ENCODE data around the gene GSTA3. TPM values are rescaled to one million over a fixed set of nuclear protein-coding genes. Genes with fewer than 3 reads are reported as not detected.
"Not testable (repeated sequence)": the region's sequence is repeated elsewhere in the genome, so short reads cannot be mapped to it uniquely, and the experiment has no call there.

GSTA3 gene
- not detected for total RNA-seq

DNA sequence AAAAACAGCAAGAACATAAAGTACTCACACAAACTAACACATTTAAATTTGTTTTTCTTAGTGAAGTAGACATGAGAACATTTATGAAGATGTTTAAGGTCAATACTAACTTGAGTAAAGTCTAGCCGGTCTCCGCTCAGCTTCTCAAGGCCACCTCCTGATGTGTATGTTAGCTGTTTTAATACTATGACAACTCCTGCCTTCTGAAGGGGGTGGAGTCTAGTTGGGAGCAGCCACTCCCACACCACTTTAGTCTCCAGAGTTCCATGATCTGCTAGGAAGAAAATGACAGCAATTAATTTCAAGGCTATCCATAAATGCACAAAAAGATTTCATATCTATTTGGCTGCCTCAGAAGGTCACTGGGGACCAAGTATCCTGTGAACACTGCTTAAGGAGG is at the start of gene GSTA3:
TSS of gene GSTA3 (minus strand) at position 168 of the 400 bp plus-strand sequence. CDS start 3,864 bp downstream, outside the sequence.
- POLR2A ChIA-PET = no interaction called here
- Mint-ChIP-seq H3K27me3 (peaks cover 5% of the 10 kb centered on the region), H3K36me3 (ENCODE audit: low read depth) (no peaks in the 10 kb centered on the region), H3K4me1 (no peaks in the 10 kb centered on the region), H3K4me3 (no peak within 1 kb of the TSS), H3K27ac (no peak within 1 kb of the TSS), H3K9me3 (no peaks in the 10 kb centered on the region)
- CTCF ChIA-PET = no interaction called here
- no peak for DNase-seq

DNA sequence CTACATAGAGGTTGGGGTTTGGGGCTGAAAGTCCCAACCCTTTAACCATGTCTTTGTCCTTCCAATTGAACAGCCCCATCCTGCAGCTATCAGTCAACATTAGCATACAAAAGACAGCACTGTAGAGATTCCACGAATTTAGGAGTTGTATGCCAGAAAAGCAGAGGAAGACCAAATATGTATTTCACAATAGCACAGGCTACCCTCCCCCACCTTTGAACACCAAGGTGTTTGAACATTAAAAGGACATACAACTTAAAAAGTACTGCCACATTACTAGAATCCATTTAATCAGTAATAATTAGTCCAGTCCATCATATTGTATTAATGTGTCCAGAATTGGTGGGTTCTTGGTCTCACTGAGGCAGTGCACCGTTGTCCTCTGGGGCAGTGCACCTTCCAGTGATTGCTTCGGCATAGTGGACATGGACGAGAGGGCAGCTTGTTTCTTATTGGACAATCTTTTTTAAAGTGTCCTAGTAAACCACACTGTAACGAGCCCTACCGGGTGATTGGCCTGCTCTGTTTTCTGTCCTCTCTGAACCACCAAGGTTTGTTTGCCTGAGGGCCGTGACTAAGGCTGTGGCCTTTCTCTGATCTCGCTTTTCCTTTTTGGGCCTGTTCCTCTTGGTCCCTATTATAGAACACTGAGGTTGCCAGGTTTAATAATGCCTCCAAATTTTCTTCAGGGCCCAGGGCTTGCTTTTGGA is 49.2 kb upstream of the GSTA3 start:
- H3K4me3 Mint-ChIP-seq = no peak overlapping the region
- peaks cover 1% of the 10 kb centered on the region for H3K27me3 Mint-ChIP-seq
- no peaks in the 10 kb centered on the region for H3K4me1 Mint-ChIP-seq
- H3K27ac Mint-ChIP-seq = no peak overlapping the region
- ChIA-PET POLR2A (no interaction called here), CTCF (no interaction called here)
- H3K9me3 Mint-ChIP-seq = no peaks in the 10 kb centered on the region
- no peak for DNase-seq
- H3K36me3 Mint-ChIP-seq (ENCODE audit: low read depth) = no peaks in the 10 kb centered on the region

DNA sequence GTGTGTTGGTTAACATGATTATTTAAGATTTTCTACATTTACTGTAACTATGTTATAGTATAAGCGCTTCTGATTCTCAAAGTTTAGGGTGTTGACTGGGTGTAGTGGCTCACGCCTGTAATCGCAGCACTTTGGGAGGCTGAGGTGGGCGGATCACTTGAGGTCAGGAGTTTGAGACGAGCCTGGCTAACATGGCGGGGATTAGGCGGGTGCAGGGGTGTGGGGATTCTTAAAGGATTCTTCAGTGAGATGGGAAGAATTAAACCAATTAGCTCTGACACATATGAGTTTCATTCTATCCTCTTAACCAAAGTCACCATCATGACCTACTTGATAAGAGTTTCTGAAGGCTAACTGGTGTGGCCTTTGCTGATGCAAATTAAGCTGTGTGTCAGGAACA is 46.4 kb upstream of the GSTA3 start:
- H3K4me1 Mint-ChIP-seq = no peaks in the 10 kb centered on the region
- peaks cover 1% of the 10 kb centered on the region for H3K27me3 Mint-ChIP-seq
- no peak overlapping the region for H3K4me3 Mint-ChIP-seq
- no peaks in the 10 kb centered on the region for H3K36me3 Mint-ChIP-seq (ENCODE audit: low read depth)
- CTCF ChIA-PET = no interaction called here
- DNase-seq = no peak
- no peak overlapping the region for H3K27ac Mint-ChIP-seq
- no peaks in the 10 kb centered on the region for H3K9me3 Mint-ChIP-seq
- POLR2A ChIA-PET = no interaction called here

DNA sequence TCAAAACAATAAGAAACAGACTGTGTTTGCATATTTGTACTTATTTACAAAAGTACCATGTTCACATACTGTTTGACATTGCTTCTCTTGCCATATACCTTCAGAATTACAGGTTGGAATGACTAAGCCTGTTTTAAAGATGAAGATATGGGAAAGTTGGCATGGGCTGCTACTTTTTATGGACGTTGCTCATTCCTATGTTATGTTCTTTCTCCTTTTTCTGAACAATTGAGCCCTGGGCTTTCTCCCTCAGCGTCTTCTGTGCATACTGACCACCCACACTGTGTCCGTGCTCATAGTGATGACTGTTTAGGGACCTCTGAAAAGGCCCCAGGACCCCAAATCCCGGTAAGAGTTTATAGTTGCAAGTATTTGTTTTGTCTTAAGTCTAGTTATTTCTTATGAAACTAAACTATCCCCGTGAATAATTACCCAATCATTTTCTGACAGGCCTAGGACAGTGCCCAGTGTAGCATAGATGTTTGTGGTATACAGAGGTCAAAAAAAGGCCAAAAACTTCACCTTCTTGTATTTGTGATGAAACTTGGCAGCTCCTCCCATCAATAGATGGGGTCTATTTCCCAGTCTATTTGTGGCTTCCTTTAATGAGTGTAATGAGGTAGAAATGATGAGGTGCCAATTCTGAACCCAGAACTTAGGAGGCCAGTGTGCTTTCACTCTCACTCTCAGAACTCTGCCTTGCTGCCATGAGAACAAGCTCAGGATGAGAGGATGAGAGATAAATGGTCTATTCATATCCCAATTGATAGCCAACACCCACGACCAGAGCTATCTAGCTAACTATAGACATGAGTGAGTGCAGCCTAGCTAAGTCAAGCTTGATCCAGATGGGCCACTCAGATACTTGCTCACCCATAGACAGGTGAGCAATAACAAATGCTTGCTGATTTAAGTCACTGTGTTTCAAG is 44.7 kb upstream of the GSTA3 start:
- CTCF ChIA-PET = no interaction called here
- POLR2A ChIA-PET = interaction anchor here (1.2 kb wide), 1 partner anchor 41 kb away, joined by 5 read pairs; the partner anchor contains the start of gene GSTA4
- H3K36me3 Mint-ChIP-seq (ENCODE audit: low read depth) = no peaks in the 10 kb centered on the region

DNA sequence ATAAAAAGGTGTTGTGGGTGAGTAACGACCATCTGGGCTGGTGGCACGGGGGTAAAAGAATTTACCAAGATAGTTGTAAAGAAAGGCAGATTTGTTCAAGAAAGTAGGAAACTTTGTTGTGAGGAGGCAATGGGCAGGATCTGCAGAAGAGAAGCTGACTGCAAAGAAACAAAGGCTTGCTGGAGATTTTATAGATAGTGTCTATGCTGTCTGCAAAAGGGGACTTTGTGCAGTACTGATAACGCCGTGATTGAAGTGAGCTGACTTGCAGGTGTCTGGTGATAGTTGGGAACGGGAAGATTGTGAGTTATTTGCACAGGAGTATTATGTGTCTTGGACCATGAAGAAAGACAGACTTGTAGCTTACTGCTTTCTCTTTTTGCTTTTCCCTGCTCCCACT is 36.8 kb upstream of the GSTA3 start:
- H3K36me3 Mint-ChIP-seq (ENCODE audit: low read depth) = no peaks in the 10 kb centered on the region
- H3K27me3 Mint-ChIP-seq = peaks cover 30% of the 10 kb centered on the region
- POLR2A ChIA-PET = no interaction called here
- CTCF ChIA-PET = no interaction called here
- H3K27ac Mint-ChIP-seq = no peak overlapping the region
- no peaks in the 10 kb centered on the region for H3K4me1 Mint-ChIP-seq
- no peak for DNase-seq
- no peaks in the 10 kb centered on the region for H3K9me3 Mint-ChIP-seq
- H3K4me3 Mint-ChIP-seq = no peak overlapping the region

More for the DNA sequence above, 44.7 kb upstream of the GSTA3 start:
- H3K4me3 Mint-ChIP-seq = no peak overlapping the region
- peaks cover 11% of the 10 kb centered on the region for H3K27me3 Mint-ChIP-seq
- DNase-seq = no peak
- H3K9me3 Mint-ChIP-seq = no peaks in the 10 kb centered on the region
- H3K4me1 Mint-ChIP-seq = no peaks in the 10 kb centered on the region
- H3K27ac Mint-ChIP-seq = no peak overlapping the region

- ChIA-PET CTCF (interaction anchor here (0.7 kb wide), 1 partner anchor 31 kb away, joined by 3 read pairs; no protein-coding TSS in a partner anchor), POLR2A (interaction anchor here (0.5 kb wide), 1 partner anchor 906 kb away, joined by 3 read pairs; no protein-coding TSS in a partner anchor)
- not testable (repeated sequence) for H3K9me3 Mint-ChIP-seq; H3K4me1 Mint-ChIP-seq; H3K4me3 Mint-ChIP-seq; H3K27ac Mint-ChIP-seq; DNase-seq; H3K36me3 Mint-ChIP-seq (ENCODE audit: low read depth)
- H3K27me3 Mint-ChIP-seq = peaks cover 21% of the 10 kb centered on the region
Measured at GRCh38 chr6:52942821-52943220, 33.3 kb upstream of the GSTA3 start.

DNA sequence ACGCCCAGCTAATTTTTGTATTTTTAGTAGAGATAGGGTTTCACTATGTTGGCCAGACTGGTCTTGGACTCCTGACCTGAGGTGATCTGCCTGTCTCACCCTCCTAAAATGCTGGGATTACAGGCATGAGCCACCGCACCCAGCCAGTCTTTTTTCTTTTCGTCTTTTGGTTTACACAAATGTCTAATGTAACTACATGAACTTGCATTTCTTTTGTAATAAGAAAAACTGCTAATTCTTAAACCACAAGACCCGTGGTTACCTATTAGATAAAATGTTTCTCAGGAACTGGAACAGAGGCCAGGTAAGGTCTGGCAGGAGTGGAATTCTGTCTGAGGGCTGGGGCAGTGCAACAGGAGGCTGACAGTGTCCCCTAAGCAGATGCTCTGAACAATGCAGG is 32.7 kb upstream of the GSTA3 start:
- H3K4me1 Mint-ChIP-seq = no peaks in the 10 kb centered on the region
- DNase-seq = no peak
- ChIA-PET POLR2A (interaction anchor here (0.5 kb wide), 1 partner anchor 906 kb away, joined by 3 read pairs; no protein-coding TSS in a partner anchor), CTCF (interaction anchor here (0.7 kb wide), 1 partner anchor 31 kb away, joined by 3 read pairs; no protein-coding TSS in a partner anchor)
- H3K27me3 Mint-ChIP-seq = peaks cover 19% of the 10 kb centered on the region
- H3K4me3 Mint-ChIP-seq = no peak overlapping the region
- H3K9me3 Mint-ChIP-seq = no peaks in the 10 kb centered on the region
- no peaks in the 10 kb centered on the region for H3K36me3 Mint-ChIP-seq (ENCODE audit: low read depth)
- H3K27ac Mint-ChIP-seq = no peak overlapping the region

GRCh38 chr6:52937908-52938307 is 28.4 kb upstream of the GSTA3 start:
- Mint-ChIP-seq H3K36me3 (ENCODE audit: low read depth) (no peaks in the 10 kb centered on the region), H3K9me3 (no peaks in the 10 kb centered on the region), H3K4me1 (peaks cover 1% of the 10 kb centered on the region), H3K4me3 (no peak overlapping the region), H3K27me3 (peaks cover 7% of the 10 kb centered on the region), H3K27ac (no peak overlapping the region)
- ChIA-PET CTCF (no interaction called here), POLR2A (no interaction called here)
- DNase-seq = no peak

DNA sequence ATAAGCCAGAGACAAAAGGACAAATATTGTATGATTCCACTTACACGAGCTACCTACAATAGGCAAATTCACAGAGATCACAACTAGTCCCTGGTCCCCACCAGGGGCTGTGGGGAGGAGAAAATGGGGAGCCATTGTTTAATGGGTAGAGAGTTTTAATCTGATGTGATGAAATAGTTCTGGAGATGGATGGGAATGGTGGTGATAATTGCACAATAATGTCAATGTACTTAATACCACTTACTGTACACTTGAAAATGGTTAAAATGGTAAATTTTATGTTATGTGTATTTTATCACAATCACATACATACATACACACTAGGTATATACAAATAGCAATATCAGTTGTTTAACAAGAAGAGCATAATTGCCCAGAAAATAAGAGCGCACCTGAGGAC is 24.3 kb upstream of the GSTA3 start:
- no peak for DNase-seq
- H3K27me3 Mint-ChIP-seq = peaks cover 1% of the 10 kb centered on the region
- H3K4me1 Mint-ChIP-seq = peaks cover 1% of the 10 kb centered on the region
- no peaks in the 10 kb centered on the region for H3K9me3 Mint-ChIP-seq
- no peak overlapping the region for H3K27ac Mint-ChIP-seq
- H3K4me3 Mint-ChIP-seq = no peak overlapping the region
- no peaks in the 10 kb centered on the region for H3K36me3 Mint-ChIP-seq (ENCODE audit: low read depth)
- CTCF ChIA-PET = no interaction called here
- POLR2A ChIA-PET = no interaction called here

DNA sequence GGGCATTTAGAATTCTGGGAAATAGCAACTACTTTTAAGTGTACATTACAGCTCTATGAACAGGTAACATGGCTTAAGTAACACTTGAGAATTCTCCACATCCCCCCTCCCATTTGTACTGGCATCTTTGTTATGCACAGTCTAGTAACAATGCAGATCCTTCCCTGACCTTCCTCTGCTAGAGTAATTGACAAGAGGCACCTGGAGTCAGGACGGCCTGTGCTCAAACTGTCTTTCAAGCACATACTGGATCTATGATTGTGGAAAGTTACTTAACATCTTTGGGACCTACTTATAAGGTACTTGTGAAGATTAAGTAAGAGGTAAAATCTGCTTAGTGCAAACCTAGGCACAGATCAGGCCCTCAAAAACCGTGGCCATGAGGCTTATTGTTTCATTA is 21.9 kb upstream of the GSTA3 start:
- POLR2A ChIA-PET = no interaction called here
- Mint-ChIP-seq H3K4me1 (no peaks in the 10 kb centered on the region), H3K36me3 (ENCODE audit: low read depth) (no peaks in the 10 kb centered on the region), H3K27me3 (peaks cover 12% of the 10 kb centered on the region), H3K9me3 (no peaks in the 10 kb centered on the region), H3K4me3 (no peak overlapping the region), H3K27ac (no peak overlapping the region)
- no peak for DNase-seq
- CTCF ChIA-PET = no interaction called here

- no peaks in the 10 kb centered on the region for H3K4me1 Mint-ChIP-seq
- no peaks in the 10 kb centered on the region for H3K9me3 Mint-ChIP-seq
- DNase-seq = no peak
- H3K4me3 Mint-ChIP-seq = no peak overlapping the region
- CTCF ChIA-PET = no interaction called here
- no peak overlapping the region for H3K27ac Mint-ChIP-seq
- H3K36me3 Mint-ChIP-seq (ENCODE audit: low read depth) = no peaks in the 10 kb centered on the region
- POLR2A ChIA-PET = interaction anchor here (0.7 kb wide), 1 partner anchor 1145 kb away, joined by 3 read pairs; no protein-coding TSS in a partner anchor
- peaks cover 21% of the 10 kb centered on the region for H3K27me3 Mint-ChIP-seq
Measured at GRCh38 chr6:52929321-52930164, 20.0 kb upstream of the GSTA3 start.

GRCh38 chr6:52927451-52927850 is 18.0 kb upstream of the GSTA3 start:
- DNase-seq = no peak
- H3K27ac Mint-ChIP-seq = no peak overlapping the region
- H3K36me3 Mint-ChIP-seq (ENCODE audit: low read depth) = no peaks in the 10 kb centered on the region
- H3K4me3 Mint-ChIP-seq = no peak overlapping the region
- no peaks in the 10 kb centered on the region for H3K9me3 Mint-ChIP-seq
- peaks cover 26% of the 10 kb centered on the region for H3K27me3 Mint-ChIP-seq
- POLR2A ChIA-PET = no interaction called here
- CTCF ChIA-PET = interaction anchor here (1.2 kb wide), 1 partner anchor 56 kb away, joined by 3 read pairs; no protein-coding TSS in a partner anchor
- no peaks in the 10 kb centered on the region for H3K4me1 Mint-ChIP-seq

Data from activated CD4-positive, alpha-beta memory T cell treated with anti-CD3 and anti-CD28 coated beads, Interleukin-2, amount 10 ng/mL, durations not matched to agents 7 days and 5 days (primary cell).